ENCODE results near the gene TYMP. TPM values are rescaled to one million over a fixed set of nuclear protein-coding genes. Genes with fewer than 3 reads are reported as not detected.

TYMP gene
- total and polyA plus RNA-seq, 2 of the 8 experiments (the other 6 are each of a cell fraction or from before 2014, with no cell fraction given): 0.43 to 0.48 TPM

DNA sequence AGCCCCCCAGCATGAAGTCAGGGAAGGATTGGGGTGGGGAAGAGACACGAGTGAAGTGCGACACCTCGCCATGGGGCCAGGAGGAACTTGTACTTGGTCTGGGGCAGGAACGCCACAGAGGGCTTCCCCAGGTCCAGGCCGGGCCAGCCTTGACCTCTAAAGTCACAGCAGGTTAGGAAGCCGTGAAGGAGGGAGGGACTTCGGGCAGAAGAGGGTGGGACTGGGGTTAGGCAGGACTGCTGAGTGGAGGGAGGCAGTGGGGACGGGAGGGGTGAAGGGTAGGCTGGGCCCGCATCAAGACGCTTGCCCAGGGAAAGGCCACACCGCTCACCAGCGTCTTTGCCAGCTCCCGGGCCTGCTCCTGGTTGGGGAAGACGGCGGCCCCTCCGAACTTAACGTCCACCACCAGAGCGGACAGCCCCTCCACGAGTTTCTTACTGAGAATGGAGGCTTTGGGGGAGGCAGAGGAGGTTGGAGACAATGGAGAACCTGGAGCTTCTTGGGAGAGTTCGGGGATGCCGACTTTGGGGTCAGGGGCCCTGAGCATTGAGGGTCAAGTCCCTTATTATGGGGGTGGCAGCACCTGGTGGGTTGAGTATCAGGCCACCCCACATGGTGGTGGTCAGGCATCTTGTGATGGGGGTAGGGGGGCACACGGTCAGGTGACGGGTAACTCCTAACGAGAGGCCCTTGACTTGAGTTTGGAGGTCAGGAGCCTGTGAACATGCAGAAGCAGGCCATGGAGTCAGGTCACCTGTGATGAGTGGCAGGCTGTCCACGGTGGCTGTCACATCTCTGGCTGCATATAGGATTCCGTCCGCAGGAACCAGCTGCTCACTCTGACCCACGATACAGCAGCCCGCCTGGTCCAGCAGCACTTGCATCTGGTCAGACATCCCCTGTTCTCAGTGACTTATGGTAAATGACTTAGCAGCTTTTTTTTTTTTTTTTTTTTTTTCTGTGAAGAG is 2.7 kb downstream of the TYMP start:
- WGBS, 2 experiments (ENCODE audit: extremely low coverage in 1 of 2, insufficient coverage in 1 of 2, insufficient read length in 1 of 2, insufficient replicate concordance in 2 of 2, low coverage in 1 of 2, low lambda C conversion rate in 2 of 2, missing lambda C conversion rate in 1 of 2): 53% methylated on average over 27 of the region's 29 CpGs; no CpG with 5 or more reads in 1 of the 2 experiments
- H3K27me3 ChIP-seq (replicated peaks in 1 of 4; ENCODE audit: control insufficient read depth in 3 of 4, extremely low read depth in 1 of 4, insufficient read depth in 3 of 4, low read length in 3 of 4): peaks cover 37 to 55% (median 49%) of the 10 kb centered on the region in 4 experiments
- peak overlapping the region; percentile 28 for H4K5ac ChIP-seq (ENCODE audit: insufficient read length, low read depth, low read length)
- H3K79me2 ChIP-seq (ENCODE audit: control insufficient read depth in 1 of 2, insufficient read depth in 2 of 2, low read length in 2 of 2): no peaks in the 10 kb centered on the region
- peak overlapping the region; percentile 55; the same call in 1 of the 2 replicates for H2AK5ac ChIP-seq (ENCODE audit: low read depth, low read length)
- peaks cover 5 to 25% of the 10 kb centered on the region in 2 experiments for H4K20me1 ChIP-seq (replicated peaks in 1 of 2; ENCODE audit: control insufficient read depth in 1 of 2, insufficient read depth in 2 of 2, low read length in 2 of 2)
- peak overlapping the region; percentile 63 to 78 (median 67) for H3K4me3 ChIP-seq (ENCODE audit: extremely low read depth in 1 of 4, insufficient read depth in 2 of 4, low read depth in 3 of 4, low read length in 4 of 4)
- H2BK5ac ChIP-seq (ENCODE audit: low read depth, low read length): peak overlapping the region; percentile 85; the same call in 1 of the 2 replicates
- H3K27ac ChIP-seq (ENCODE audit: low read depth, low read length): no peak overlapping the region
- ChIA-PET CTCF (ENCODE audit: partially characterized antibody) (interaction anchor here (0.6 to 3.4 kb wide), 6 partner anchors 10 to 94 kb away, joined by 3 to 16 read pairs (median 4); partner anchors contain the start of gene SYCE3), POLR2A (ENCODE audit: partially characterized antibody) (interaction anchor here (0.6 to 3.0 kb wide), 4 partner anchors 8 to 38 kb away, joined by 3 to 9 read pairs (median 4); partner anchors contain the start of genes LMF2, NCAPH2 and SYCE3)
- no peak overlapping the region for H3K14ac ChIP-seq (ENCODE audit: insufficient read length)
- no peak overlapping the region for H2BK12ac ChIP-seq (ENCODE audit: low read depth, low read length)
- peak overlapping the region; percentile 80 for H4K8ac ChIP-seq (ENCODE audit: extremely low read depth, insufficient read depth, low read length)
- TF ChIP-seq RXRA (IDR thresholded peaks at IDR 0.05; ENCODE audit: insufficient read depth, low read depth, low read length) (no peak), KDM4A (IDR thresholded peaks at IDR 0.05; ENCODE audit: low read depth, low read length, severe bottlenecking) (peak; percentile 7)
- peaks cover 4 to 13% (median 10%) of the 10 kb centered on the region in 4 experiments; a peak in 6 of 8 replicates for H3K36me3 ChIP-seq (ENCODE audit: control insufficient read depth in 2 of 4, insufficient read depth in 4 of 4, low read length in 3 of 4)
- no peak overlapping the region for H2BK20ac ChIP-seq (ENCODE audit: low read length)
- H4K91ac ChIP-seq (replicated peaks; ENCODE audit: insufficient read length, low read length): peak overlapping the region; percentile 81
- H2BK120ac ChIP-seq (replicated peaks; ENCODE audit: low read depth, low read length): no peak overlapping the region
- H3K4me2 ChIP-seq (ENCODE audit: insufficient read depth in 1 of 2, low read depth in 2 of 2, low read length in 2 of 2): peak overlapping the region; percentile 70 to 88
- H3K23ac ChIP-seq (ENCODE audit: insufficient read length): no peak overlapping the region
- no peak overlapping the region; a peak in 1 of 7 replicates for H3K9ac ChIP-seq (replicated peaks in 1 of 4; ENCODE audit: extremely low read depth in 1 of 4, low read depth in 3 of 4, low read length in 3 of 4)
- DNase-seq (ENCODE audit: low read depth in 1 of 2, low spot score in 2 of 2): peak in 1 of 2 experiments; percentile 76
- peak overlapping the region; percentile 60; the same call in 1 of the 2 replicates for H3K18ac ChIP-seq (ENCODE audit: extremely low read depth, low read length)
- H2AFZ ChIP-seq (ENCODE audit: low read length): no peak overlapping the region
- H3K4ac ChIP-seq (replicated peaks; ENCODE audit: insufficient read length, low read depth, low read length): no peak overlapping the region
- H3K79me1 ChIP-seq (ENCODE audit: low read depth, low read length): no peaks in the 10 kb centered on the region
- peak; percentile 82 for FAIRE-seq
- H3K9me3 ChIP-seq (ENCODE audit: insufficient read depth in 2 of 2, low read depth in 1 of 2, low read length in 1 of 2): no peaks in the 10 kb centered on the region
- H3K23me2 ChIP-seq (ENCODE audit: low read depth, low read length): peaks cover 33% of the 10 kb centered on the region; the same call in 1 of the 2 replicates
- H3K4me1 ChIP-seq (replicated peaks in 1 of 4; ENCODE audit: control insufficient read depth in 3 of 4, insufficient read depth in 4 of 4, low read length in 3 of 4): peaks cover 0 to 26% (median 12%) of the 10 kb centered on the region in 4 experiments; a peak in 5 of 7 replicates
- no peak overlapping the region for H3K56ac ChIP-seq (replicated peaks; ENCODE audit: insufficient read length, low read depth, low read length)
- 0 out of 2 replicates have a peak overlapping the region, but pooled peaks have one; percentile 72 for H2BK15ac ChIP-seq (ENCODE audit: low read length)
